ENCODE results near the gene FAM163A. TPM values are rescaled to one million over a fixed set of nuclear protein-coding genes. Genes with fewer than 3 reads are reported as not detected.
A peak's percentile ranks its signal among the peaks of the same experiment; 100 is the strongest.

The FAM163A gene
- polyA plus RNA-seq, 3 donors: not detected

GRCh38 chr1:179745131-179745611 lies 2.1 kb downstream of the FAM163A start:
- Histone ChIP-seq H3K9ac (ENCODE audit: insufficient read depth, low read length, poor library complexity, severe bottlenecking) (no peak overlapping the region), H3K36me3 (replicated peaks in 1 of 2; ENCODE audit: control insufficient read depth in 1 of 2, insufficient read depth in 2 of 2, low read length in 2 of 2) (no peaks in the 10 kb centered on the region), H3K9me3 (replicated peaks in 1 of 2; ENCODE audit: control insufficient read depth in 1 of 2, insufficient read depth in 1 of 2, low read length in 2 of 2) (peaks cover 0 to 23% of the 10 kb centered on the region in 2 donors), H3K79me2 (ENCODE audit: insufficient read depth, low read length) (no peaks in the 10 kb centered on the region), H3K4me3 (replicated peaks in 1 of 3; ENCODE audit: low read depth in 2 of 3, low read length in 3 of 3) (no peak overlapping the region), H3K27ac (ENCODE audit: low read depth in 1 of 2, low read length in 2 of 2) (no peak overlapping the region), H3K4me1 (ENCODE audit: control insufficient read depth in 1 of 2, insufficient read depth in 2 of 2, low read length in 2 of 2) (peaks cover 7 to 18% of the 10 kb centered on the region in 2 donors), H3K4me2 (replicated peaks; ENCODE audit: extremely low read depth, low read length, poor library complexity, severe bottlenecking) (no peak overlapping the region), H3K27me3 (ENCODE audit: control insufficient read depth in 2 of 2, insufficient read depth in 2 of 2, low read length in 2 of 2) (peaks cover 60 to 64% of the 10 kb centered on the region in 2 donors), H2AFZ (ENCODE audit: insufficient read depth, low read depth, low read length, poor library complexity, severe bottlenecking) (no peak overlapping the region), H4K20me1 (ENCODE audit: insufficient read depth, low read length) (no peaks in the 10 kb centered on the region)
- WGBS (ENCODE audit: insufficient coverage): 93% methylated on average over 7 of the region's 8 CpGs
- intact Hi-C loops (cut with micrococcal nuclease): no loop called here
- peaks cover 54 to 80% (median 70%) of the 10 kb centered on the region in 3 donors for H3K27me3 Mint-ChIP-seq (ENCODE audit: low read depth in 3 of 3)
- no peak overlapping the region for H3K27ac Mint-ChIP-seq
- peaks cover 0 to 17% (median 10%) of the 10 kb centered on the region in 7 donors for H3K9me3 Mint-ChIP-seq
- peaks cover 11% of the 10 kb centered on the region for H3K4me1 Mint-ChIP-seq
- no peaks in the 10 kb centered on the region for H3K36me3 Mint-ChIP-seq
- H3K4me3 Mint-ChIP-seq: peak overlapping the region in 1 of 2 donors; percentile 81
- no peak for DNase-seq
- TF ChIP-seq, protein P1, sequence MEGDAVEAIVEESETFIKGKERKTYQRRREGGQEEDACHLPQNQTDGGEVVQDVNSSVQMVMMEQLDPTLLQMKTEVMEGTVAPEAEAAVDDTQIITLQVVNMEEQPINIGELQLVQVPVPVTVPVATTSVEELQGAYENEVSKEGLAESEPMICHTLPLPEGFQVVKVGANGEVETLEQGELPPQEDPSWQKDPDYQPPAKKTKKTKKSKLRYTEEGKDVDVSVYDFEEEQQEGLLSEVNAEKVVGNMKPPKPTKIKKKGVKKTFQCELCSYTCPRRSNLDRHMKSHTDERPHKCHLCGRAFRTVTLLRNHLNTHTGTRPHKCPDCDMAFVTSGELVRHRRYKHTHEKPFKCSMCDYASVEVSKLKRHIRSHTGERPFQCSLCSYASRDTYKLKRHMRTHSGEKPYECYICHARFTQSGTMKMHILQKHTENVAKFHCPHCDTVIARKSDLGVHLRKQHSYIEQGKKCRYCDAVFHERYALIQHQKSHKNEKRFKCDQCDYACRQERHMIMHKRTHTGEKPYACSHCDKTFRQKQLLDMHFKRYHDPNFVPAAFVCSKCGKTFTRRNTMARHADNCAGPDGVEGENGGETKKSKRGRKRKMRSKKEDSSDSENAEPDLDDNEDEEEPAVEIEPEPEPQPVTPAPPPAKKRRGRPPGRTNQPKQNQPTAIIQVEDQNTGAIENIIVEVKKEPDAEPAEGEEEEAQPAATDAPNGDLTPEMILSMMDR (IDR thresholded peaks at IDR 0.05): no peak

DNA sequence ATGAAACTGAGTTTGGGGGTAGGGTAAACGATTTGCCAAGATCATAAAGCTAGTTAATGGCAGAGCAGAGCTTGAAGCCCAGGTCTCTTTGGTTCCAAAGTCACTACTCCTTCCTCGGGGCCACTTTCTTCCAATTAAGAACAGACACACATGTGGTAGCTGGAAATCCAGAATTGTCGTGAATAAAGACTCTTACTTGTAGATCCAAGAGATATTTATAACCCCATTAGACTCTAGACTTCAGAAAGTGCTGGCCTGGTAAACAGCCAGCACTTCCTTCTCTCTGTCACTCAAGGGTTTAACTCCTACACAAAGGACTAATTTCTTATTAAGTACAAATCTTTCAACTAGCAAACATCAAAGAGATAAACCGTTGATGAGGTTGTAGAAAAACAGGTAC lies 2.7 kb downstream of the FAM163A start:
- peaks cover 51 to 80% (median 66%) of the 10 kb centered on the region in 3 donors for H3K27me3 Mint-ChIP-seq (ENCODE audit: low read depth in 3 of 3)
- no peak overlapping the region for H3K4me3 ChIP-seq (replicated peaks in 1 of 3; ENCODE audit: low read depth in 2 of 3, low read length in 3 of 3)
- peaks cover 58 to 60% of the 10 kb centered on the region in 2 donors for H3K27me3 ChIP-seq (ENCODE audit: control insufficient read depth in 2 of 2, insufficient read depth in 2 of 2, low read length in 2 of 2)
- H4K20me1 ChIP-seq (ENCODE audit: insufficient read depth, low read length): no peaks in the 10 kb centered on the region
- H3K9me3 Mint-ChIP-seq: peaks cover 0 to 17% (median 9%) of the 10 kb centered on the region in 7 donors
- no peak overlapping the region for H3K9ac ChIP-seq (ENCODE audit: insufficient read depth, low read length, poor library complexity, severe bottlenecking)
- peak overlapping the region in 1 of 2 donors; percentile 81 for H3K4me3 Mint-ChIP-seq
- H3K4me1 Mint-ChIP-seq: peaks cover 11% of the 10 kb centered on the region
- no peaks in the 10 kb centered on the region for H3K36me3 ChIP-seq (replicated peaks in 1 of 2; ENCODE audit: control insufficient read depth in 1 of 2, insufficient read depth in 2 of 2, low read length in 2 of 2)
- no peak for DNase-seq
- intact Hi-C loops (cut with micrococcal nuclease): no loop called here
- no peak overlapping the region for H2AFZ ChIP-seq (ENCODE audit: insufficient read depth, low read depth, low read length, poor library complexity, severe bottlenecking)
- no peak overlapping the region for H3K27ac ChIP-seq (ENCODE audit: low read depth in 1 of 2, low read length in 2 of 2)
- H3K4me1 ChIP-seq (ENCODE audit: control insufficient read depth in 1 of 2, insufficient read depth in 2 of 2, low read length in 2 of 2): peaks cover 7 to 18% of the 10 kb centered on the region in 2 donors
- TF ChIP-seq, protein P1 (IDR thresholded peaks at IDR 0.05): no peak
- H3K4me2 ChIP-seq (replicated peaks; ENCODE audit: extremely low read depth, low read length, poor library complexity, severe bottlenecking): no peak overlapping the region
- H3K79me2 ChIP-seq (ENCODE audit: insufficient read depth, low read length): no peaks in the 10 kb centered on the region
- WGBS (ENCODE audit: insufficient coverage): no CpG with 5 or more reads among the region's 4 CpGs
- H3K27ac Mint-ChIP-seq: no peak overlapping the region
- H3K36me3 Mint-ChIP-seq: no peaks in the 10 kb centered on the region
- H3K9me3 ChIP-seq (replicated peaks in 1 of 2; ENCODE audit: control insufficient read depth in 1 of 2, insufficient read depth in 1 of 2, low read length in 2 of 2): peaks cover 0 to 23% of the 10 kb centered on the region in 2 donors
